GM12878 (cell line): ENCODE measurements around the gene YWHAH. TPM values are rescaled to one million over a fixed set of nuclear protein-coding genes. Genes with fewer than 3 reads are reported as not detected.

Experiments used
- ATAC-seq: fragments of 200-7000 bp; cut with Tn5 transposase; 3 replicates; pipeline ENCODE4 v1.9.1; 2020; ENCODE audit warnings: mild to moderate bottlenecking, moderate library complexity
- BruUV-seq: library from RNA; stranded (reverse); fragments of 400-500 nt; replicated peaks from 2 replicates; lab custom pipeline; 2021; lab: Mats Ljungman, UMichigan
- CTCF ChIA-PET: fragments of 300-600 bp; sonication (Branson Sonifier 250); formaldehyde crosslinking; extraction: SDS; loops from one replicate; lab custom pipeline; 2021; ENCODE audit warnings: inconsistent platforms; lab: Yijun Ruan, JAX
- POLR2A ChIA-PET: fragments of 350-600 bp; formaldehyde crosslinking; extraction: SDS; loops from one replicate; lab custom pipeline; 2021; ENCODE audit warnings: inconsistent platforms; lab: Charles Lee
- RAD21 ChIA-PET: fragments of 300-600 bp; sonication (Branson Sonifier 250); formaldehyde crosslinking; loops from one replicate; lab custom pipeline; 2023; ENCODE audit warnings: antibody characterized with exemption; ENCODE audit not compliant: unreplicated experiment; lab: Charles Lee
- SMC1A ChIA-PET: fragments of 300-600 bp; sonication (Branson Sonifier 250); formaldehyde crosslinking; loops from one replicate; lab custom pipeline; 2023; ENCODE audit not compliant: unreplicated experiment, uncharacterized antibody; lab: Charles Lee
- DNase-seq: peaks from one replicate; pipeline ENCODE4 v3.0.0-alpha.2; 2011; ENCODE audit warnings: low read depth, low spot score
- FAIRE-seq: peaks from 3 replicates; lab custom pipeline; 2011; peaks lifted over from hg19 to GRCh38; lab: Jason Lieb, UNC
- H2AFZ ChIP-seq: 2 replicates; pipeline ENCODE4 v1.6.0; 2011; ENCODE audit warnings: low read depth, low read length, control low read depth; ENCODE audit not compliant: control insufficient read depth
- H3K27ac ChIP-seq: 2 replicates; pipeline ENCODE4 v1.5.1; 2011; ENCODE audit warnings: control low read depth; ENCODE audit not compliant: control insufficient read depth, insufficient read depth
- H3K27me3 ChIP-seq, 2 experiments: replicated peaks in 1 of 2; 2 replicates each; pipeline versions ENCODE4 v1.6.0 to v1.6.1; 2011; ENCODE audit warnings: low read length in 1 of 2; ENCODE audit not compliant: control insufficient read depth in 2 of 2, insufficient read depth in 2 of 2
- H3K36me3 ChIP-seq, 2 experiments: 2 replicates each; pipeline ENCODE4 v1.5.1; 2011; ENCODE audit warnings: low read length in 1 of 2; ENCODE audit not compliant: control insufficient read depth in 2 of 2, insufficient read depth in 2 of 2
- H3K4me1 ChIP-seq: 2 replicates; pipeline ENCODE4 v1.6.1; 2011; ENCODE audit warnings: mild to moderate bottlenecking, low read length, moderate library complexity, mixed read lengths; ENCODE audit not compliant: control insufficient read depth, insufficient read depth
- H3K4me2 ChIP-seq: 2 replicates; pipeline ENCODE4 v1.6.0; 2011; ENCODE audit warnings: control low read depth; ENCODE audit not compliant: control insufficient read depth, insufficient read depth
- H3K4me3 ChIP-seq: fragments of 200-600 bp; sonication (generic); 2 replicates; pipeline ENCODE4 v1.5.1; 2016
- H3K79me2 ChIP-seq: 2 replicates; pipeline ENCODE4 v1.6.0; 2011; ENCODE audit warnings: low read length; ENCODE audit not compliant: control insufficient read depth, insufficient read depth
- H3K9ac ChIP-seq: 2 replicates; pipeline ENCODE4 v1.8.0; 2011; ENCODE audit warnings: low read length, control low read depth, mixed read lengths; ENCODE audit not compliant: control insufficient read depth, insufficient read depth
- H3K9me3 ChIP-seq: replicated peaks from 3 replicates; pipeline ENCODE4 v1.5.1; 2011; ENCODE audit warnings: mild to moderate bottlenecking, low read length; ENCODE audit not compliant: control insufficient read depth, insufficient read depth
- H4K20me1 ChIP-seq: 2 replicates; pipeline ENCODE4 v1.6.0; 2011; ENCODE audit not compliant: control insufficient read depth, insufficient read depth
- ATF7 ChIP-seq: fragments of 450-650 bp; IDR thresholded peaks from 2 replicates; pipeline ENCODE4 v1.6.1; 2016; ENCODE audit warnings: low read depth, mild to moderate bottlenecking
- CBFB ChIP-seq: IDR thresholded peaks from 2 replicates; pipeline ENCODE4 v1.6.1; 2016; ENCODE audit warnings: antibody characterized with exemption, low read depth
- E2F4 ChIP-seq: IDR thresholded peaks from 2 replicates; pipeline ENCODE4 v1.6.1; 2012; ENCODE audit warnings: low read depth, low read length, improper control_type of control experiment
- GABPA ChIP-seq: IDR thresholded peaks from 2 replicates; pipeline ENCODE4 v1.6.1; 2014; ENCODE audit warnings: antibody characterized with exemption, low read depth, mild to moderate bottlenecking, inconsistent platforms
- KAT2A ChIP-seq: conservative IDR thresholded peaks from 2 replicates; pipeline ENCODE4 v1.6.1; 2011; ENCODE audit warnings: low read depth, low read length; ENCODE audit not compliant: control insufficient read depth
- LARP7 ChIP-seq: fragments of 450-650 bp; IDR thresholded peaks from 2 replicates; pipeline ENCODE4 v1.6.1; 2017; ENCODE audit warnings: mild to moderate bottlenecking
- MXI1 ChIP-seq: fragments of 150-350 bp; IDR thresholded peaks from 2 replicates; pipeline ENCODE4 v1.6.1; 2011; ENCODE audit warnings: low read depth, mild to moderate bottlenecking, inconsistent platforms, low read length, improper control_type of control experiment
- NKRF ChIP-seq: fragments of 450-650 bp; conservative IDR thresholded peaks from 2 replicates; pipeline ENCODE4 v1.6.1; 2017; ENCODE audit warnings: mild to moderate bottlenecking, moderate library complexity
- PKNOX1 ChIP-seq: fragments of 450-650 bp; IDR thresholded peaks from 2 replicates; pipeline ENCODE4 v1.6.1; 2016; ENCODE audit warnings: mild to moderate bottlenecking
- RELA ChIP-seq: fragments of 450-650 bp; IDR thresholded peaks from 2 replicates; pipeline ENCODE4 v1.8.0; 2014; ENCODE audit warnings: borderline replicate concordance; ENCODE audit not compliant: partially characterized antibody
- USF1 ChIP-seq: IDR thresholded peaks from 2 replicates; pipeline ENCODE4 v1.6.1; 2011; ENCODE audit warnings: borderline replicate concordance, low read depth, mild to moderate bottlenecking, moderate library complexity, mixed read lengths, low read length; ENCODE audit not compliant: insufficient read depth; ENCODE audit errors: extremely low read length
- ZBTB11 ChIP-seq: fragments of 450-650 bp; formaldehyde crosslinking; IDR thresholded peaks from 2 replicates; pipeline ENCODE4 v1.5.0; 2022; ENCODE audit warnings: mild to moderate bottlenecking, missing genetic modification characterization
- ZNF274 ChIP-seq: IDR thresholded peaks from one replicate; pipeline ENCODE4 v1.8.0; 2011; ENCODE audit not compliant: insufficient read length, insufficient read depth
- WGBS: methylation state at CpG from one replicate; pipeline ENCODE4 v1.1.6; 2016; ENCODE audit warnings: low lambda C conversion rate; ENCODE audit not compliant: insufficient replicate concordance, insufficient coverage; ENCODE audit errors: missing lambda C conversion rate; 5-methylcytosine and 5-hydroxymethylcytosine counted together
- in situ Hi-C: fragments of 300-500 bp; cut with MboI; formaldehyde crosslinking; loops from 9 replicates; pipeline ENCODE4 v1.14.3; 2018; ENCODE audit warnings: mixed read lengths
- intact Hi-C: fragments of 100-400 bp; cut with micrococcal nuclease; formaldehyde crosslinking; loops from one replicate; pipeline ENCODE4 v1.14.2; 2022; ENCODE audit not compliant: unreplicated experiment
- polyA plus RNA-seq, 11 experiments: library from polyadenylated mRNA; depleted of rRNA in 4 of 11; unstranded in 6 of 11; stranded (reverse) in 5 of 11; fragments of >200 nt; fragmentation: Nextera tagmentation in 4 of 11; fragmentation: Illumina TruSeq in 1 of 11; extraction: Ambion mirVana in 4 of 11; extraction: Trizol in 1 of 11; gene quantifications; 1 replicate in 1 of 11; 2 replicates in 10 of 11; pipeline versions ENCODE4 v1.2.1 to v1.2.3, GENCODE V29; 2011 to 2016; ENCODE audit warnings: inconsistent platforms in 2 of 11, missing spikeins in 2 of 11, low read depth in 1 of 11
- total RNA-seq, 4 experiments: library from RNA; depleted of rRNA in 3 of 4; stranded (reverse); fragments of >200 nt in 3 of 4; fragmentation: Illumina TruSeq in 1 of 4; extraction: Trizol in 1 of 4; gene quantifications; 2 replicates each; pipeline versions ENCODE4 v1.2.1 to v1.2.3, GENCODE V29; 2013 to 2021

Gene YWHAH
- total and polyA plus RNA-seq, 10 of the 15 experiments (the other 5 are each of a cell fraction or from before 2014, with no cell fraction given) = 34.2 to 197 (median 115) TPM

- no peak for TF ChIP-seq ZBTB11 (CRISPR knock-in tag)
Measured at GRCh38 chr22:31912407-31912743, 32.0 kb upstream of the YWHAH start (continued).

- H3K4me3 ChIP-seq = no peak overlapping the region
- H3K4me2 ChIP-seq = no peak overlapping the region
- FAIRE-seq (no peak), ATAC-seq (no peak), DNase-seq (no peak)
- 90% methylated on average over 10 of the region's 10 CpGs for WGBS
- H3K9ac ChIP-seq = no peak overlapping the region
- RAD21 ChIA-PET = no interaction called here
- no peak overlapping the region for H2AFZ ChIP-seq
- BruUV-seq = no TSS peak
- no peaks in the 10 kb centered on the region for H3K27me3 ChIP-seq
- CTCF ChIA-PET = no interaction called here
- in situ Hi-C loops = no loop called here
- H3K27ac ChIP-seq = no peak overlapping the region
- intact Hi-C loops = no loop called here
- SMC1A ChIA-PET = interaction anchor here (1.1 to 1.2 kb wide), 2 partner anchors 26 to 33 kb away, joined by 3 read pairs; no protein-coding TSS in a partner anchor
- H3K4me1 ChIP-seq = peaks cover 15% of the 10 kb centered on the region
- H4K20me1 ChIP-seq = no peaks in the 10 kb centered on the region
- H3K36me3 ChIP-seq = no peaks in the 10 kb centered on the region; a peak in 1 of 4 replicates
- POLR2A ChIA-PET = interaction anchor here (0.5 kb wide), 1 partner anchor 248 kb away, joined by 5 read pairs; no protein-coding TSS in a partner anchor
- no peaks in the 10 kb centered on the region for H3K79me2 ChIP-seq
- no peaks in the 10 kb centered on the region for H3K9me3 ChIP-seq
- TF ChIP-seq GABPA (no peak), MXI1 (no peak), KAT2A (no peak), RELA (no peak), CBFB (no peak), ATF7 (no peak), LARP7 (no peak), USF1 (no peak), NKRF (no peak), E2F4 (no peak), ZNF274 (no peak), PKNOX1 (no peak)
Measured at GRCh38 chr22:31915586-31915985, 28.7 kb upstream of the YWHAH start.
